DMS 273 treated with DMSO at 0.1 percent for 48 hours (cell line): Measurements from ENCODE around the gene PER2.
A peak's percentile ranks its signal among the peaks of the same experiment; 100 is the strongest.

Experiments used
- DNase-seq: peaks from one replicate; lab custom pipeline; 2025; lab: John Stamatoyannopoulos, UW

PER2 gene

GRCh38 chr2:238263204-238264071 lies 25.0 kb downstream of the PER2 start:
- peak; percentile 62 for DNase-seq

GRCh38 chr2:238262496-238263122 lies 25.8 kb downstream of the PER2 start:
- no peak for DNase-seq

- DNase-seq: no peak
These were observed 26.6 kb downstream of the PER2 start for GRCh38 chr2:238261718-238262375.

GRCh38 chr2:238260883-238261282 lies 27.5 kb downstream of the PER2 start:
- DNase-seq: no peak

GRCh38 chr2:238259061-238260020 lies 29.1 kb downstream of the PER2 start:
- no peak for DNase-seq

GRCh38 chr2:238257786-238258700 lies 30.4 kb downstream of the PER2 start:
- no peak for DNase-seq

- DNase-seq: peak; percentile 76
These were observed 31.8 kb downstream of the PER2 start for GRCh38 chr2:238256594-238257104.

GRCh38 chr2:238256111-238256510 lies 32.3 kb downstream of the PER2 start:
- DNase-seq: no peak

- no peak for DNase-seq
These were observed 32.8 kb downstream of the PER2 start for GRCh38 chr2:238255636-238256035.

GRCh38 chr2:238255151-238255551 lies 33.3 kb downstream of the PER2 start:
- peak; percentile 56 for DNase-seq

GRCh38 chr2:238254095-238254723 lies 34.2 kb downstream of the PER2 start:
- DNase-seq: no peak

- no peak for DNase-seq
These were observed 35.4 kb downstream of the PER2 start for GRCh38 chr2:238252766-238253630.

GRCh38 chr2:238251986-238252385 lies 36.4 kb downstream of the PER2 start:
- DNase-seq: no peak

- no peak for DNase-seq
These were observed 37.1 kb downstream of the PER2 start for GRCh38 chr2:238251331-238251730.

GRCh38 chr2:238250896-238251295 lies 37.5 kb downstream of the PER2 start:
- no peak for DNase-seq

- no peak for DNase-seq
These were observed 40.5 kb downstream of the PER2 start for GRCh38 chr2:238247841-238248453.

GRCh38 chr2:238247002-238247822 lies 41.2 kb downstream of the PER2 start:
- peak; percentile 48 for DNase-seq

- DNase-seq: no peak
These were observed 44.3 kb downstream of the PER2 start for GRCh38 chr2:238244151-238244550.
